Neural progenitor cell (in vitro differentiated cells): ENCODE results near the gene PEX11G.

Experiments
- CTCF ChIP-seq: fragments of 200-600 bp; sonication (generic); IDR thresholded peaks from 2 replicates; pipeline ENCODE4 v1.5.1; 2017; ENCODE audit warnings: antibody characterized with exemption, mild to moderate bottlenecking
- EZH2 ChIP-seq: fragments of 200-600 bp; sonication (generic); IDR thresholded peaks from 2 replicates; pipeline ENCODE4 v1.6.1; 2017; ENCODE audit warnings: antibody characterized with exemption, mild to moderate bottlenecking, moderate library complexity
- EZH2phosphoT487 ChIP-seq: fragments of 200-600 bp; sonication (generic); IDR thresholded peaks from 2 replicates; pipeline ENCODE4 v1.6.1; 2017; ENCODE audit warnings: antibody characterized with exemption

GRCh38 chr19:7454998-7455397 lies 33.8 kb downstream of the PEX11G start:
- TF ChIP-seq CTCF (no peak), EZH2 (no peak), EZH2phosphoT487 (no peak)
